Lung (tissue), 12 donors: ENCODE data around the gene ZNF385A. TPM values are rescaled to one million over a fixed set of nuclear protein-coding genes. Genes with fewer than 3 reads are reported as not detected.

Experiments used
- ATAC-seq: fragments of 200-7000 bp; cut with Tn5 transposase; one replicate; pipeline ENCODE4 v1.9.1; 2020; ENCODE audit warnings: moderate number of reproducible peaks; ENCODE audit not compliant: insufficient read depth, low FRiP score
- DNase-seq, 3 donors: peaks; one replicate each; pipeline ENCODE4 v3.0.0-alpha.2; 2013 to 2017
- H3K27ac ChIP-seq, 2 donors: one replicate each; pipeline ENCODE4 v1.5.1; 2013; ENCODE audit warnings: mild to moderate bottlenecking in 2 of 2, moderate library complexity in 2 of 2, control low read depth in 1 of 2, inconsistent platforms in 1 of 2, low read depth in 1 of 2, low read length in 1 of 2
- H3K27me3 ChIP-seq, 3 donors: one replicate each; pipeline ENCODE4 v1.5.1; 2013; ENCODE audit warnings: low read length in 2 of 3; ENCODE audit not compliant: control insufficient read depth in 3 of 3, insufficient read depth in 3 of 3
- H3K36me3 ChIP-seq, 4 donors: one replicate each; pipeline ENCODE4 v1.5.1; 2013; ENCODE audit warnings: low read length in 4 of 4, mild to moderate bottlenecking in 1 of 4, moderate library complexity in 1 of 4; ENCODE audit not compliant: control insufficient read depth in 4 of 4, insufficient read depth in 4 of 4
- H3K4me1 ChIP-seq, 5 donors: one replicate each; pipeline ENCODE4 v1.5.1; 2013; ENCODE audit warnings: low read length in 5 of 5, mild to moderate bottlenecking in 2 of 5, moderate library complexity in 1 of 5; ENCODE audit not compliant: control insufficient read depth in 5 of 5, insufficient read depth in 5 of 5
- H3K4me3 ChIP-seq: one replicate; pipeline ENCODE4 v1.5.1; 2013; ENCODE audit warnings: mild to moderate bottlenecking, control low read depth, moderate library complexity
- H3K9ac ChIP-seq, 2 donors: one replicate each; pipeline ENCODE4 v1.5.1; 2013; ENCODE audit warnings: low read length in 2 of 2, control low read depth in 1 of 2; ENCODE audit not compliant: insufficient read depth in 1 of 2
- H3K9me3 ChIP-seq, 4 donors: one replicate each; pipeline ENCODE4 v1.5.1; 2013; ENCODE audit warnings: low read length in 3 of 4, mild to moderate bottlenecking in 1 of 4, moderate library complexity in 1 of 4; ENCODE audit not compliant: control insufficient read depth in 4 of 4, insufficient read depth in 3 of 4
- WGBS, 2 donors: extraction: QIAGEN DNeasy Blood & Tissue Kit; methylation state at CpG; one replicate each; pipeline ENCODE4 v1.1.7; 2013; 5-methylcytosine and 5-hydroxymethylcytosine counted together
- polyA plus RNA-seq, 2 donors: library from polyadenylated mRNA; stranded (reverse); fragments of 200-250 nt; gene quantifications; one replicate each; pipeline ENCODE4 v1.2.1, GENCODE V29; 2013
- total RNA-seq, 2 donors: library from RNA; depleted of rRNA in 1 of 2; stranded (reverse); fragments of >200 nt in 1 of 2; gene quantifications; one replicate each; pipeline ENCODE4 v1.2.1, GENCODE V29; 2014 to 2021
- TF ChIP-seq, protein P1 (sequence below): IDR thresholded peaks from 2 replicates; pipeline ENCODE4 v1.5.1; 2012; ENCODE audit warnings: mild to moderate bottlenecking; ENCODE audit errors: control extremely low read depth, extremely low read depth
- donor health status: control.
- donor health status: control.
- donor health status: Bipolar disorder and iron deficiency.
- donor health status: healthy.
- donor health status: DM: yes; HTN: yes; CAD: no.

The ZNF385A gene
- total and polyA plus RNA-seq, 4 donors, result 7.6 to 26.1 (median 16.6) TPM

DNA sequence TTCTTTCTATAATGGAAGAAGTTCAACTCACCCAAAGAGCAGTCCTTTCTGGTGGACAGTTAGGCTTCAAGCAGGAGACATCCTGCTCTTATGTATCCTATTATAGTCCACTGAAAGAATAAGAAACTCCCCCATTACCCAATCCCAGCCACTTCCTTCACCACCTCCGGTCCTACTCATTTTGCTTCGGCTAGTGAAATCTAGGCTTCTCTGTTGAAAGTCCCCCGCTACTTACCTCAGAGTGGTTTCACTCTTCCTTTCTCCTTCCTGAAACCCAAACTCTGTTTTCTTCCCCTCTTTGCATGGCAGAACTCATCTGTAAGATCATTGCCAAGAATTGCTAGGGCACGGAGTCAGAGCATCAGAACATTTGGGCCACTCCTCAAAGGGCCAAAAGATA lies 20.1 kb downstream of the ZNF385A start, which contains the start of gene GPR84:
TSS of gene GPR84 (minus strand) at position 74 of the 400 bp plus-strand sequence. CDS start 635 bp downstream, outside the sequence.
- Histone ChIP-seq H3K4me3 (no peak within 1 kb of the TSS), H3K4me1 (peaks cover 0 to 20% (median 8%) of the 10 kb centered on the region in 5 donors), H3K27me3 (peaks cover 0 to 3% (median 0%) of the 10 kb centered on the region in 3 donors), H3K27ac (no peak within 1 kb of the TSS), H3K9ac (no peak within 1 kb of the TSS), H3K36me3 (no peaks in the 10 kb centered on the region), H3K9me3 (no peaks in the 10 kb centered on the region)
- 26 to 53% methylated on average over 4 of the region's 4 CpGs for WGBS, 2 donors
- ATAC-seq, result no peak
- no peak for DNase-seq
- TF ChIP-seq, protein P1, sequence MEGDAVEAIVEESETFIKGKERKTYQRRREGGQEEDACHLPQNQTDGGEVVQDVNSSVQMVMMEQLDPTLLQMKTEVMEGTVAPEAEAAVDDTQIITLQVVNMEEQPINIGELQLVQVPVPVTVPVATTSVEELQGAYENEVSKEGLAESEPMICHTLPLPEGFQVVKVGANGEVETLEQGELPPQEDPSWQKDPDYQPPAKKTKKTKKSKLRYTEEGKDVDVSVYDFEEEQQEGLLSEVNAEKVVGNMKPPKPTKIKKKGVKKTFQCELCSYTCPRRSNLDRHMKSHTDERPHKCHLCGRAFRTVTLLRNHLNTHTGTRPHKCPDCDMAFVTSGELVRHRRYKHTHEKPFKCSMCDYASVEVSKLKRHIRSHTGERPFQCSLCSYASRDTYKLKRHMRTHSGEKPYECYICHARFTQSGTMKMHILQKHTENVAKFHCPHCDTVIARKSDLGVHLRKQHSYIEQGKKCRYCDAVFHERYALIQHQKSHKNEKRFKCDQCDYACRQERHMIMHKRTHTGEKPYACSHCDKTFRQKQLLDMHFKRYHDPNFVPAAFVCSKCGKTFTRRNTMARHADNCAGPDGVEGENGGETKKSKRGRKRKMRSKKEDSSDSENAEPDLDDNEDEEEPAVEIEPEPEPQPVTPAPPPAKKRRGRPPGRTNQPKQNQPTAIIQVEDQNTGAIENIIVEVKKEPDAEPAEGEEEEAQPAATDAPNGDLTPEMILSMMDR, result no peak

DNA sequence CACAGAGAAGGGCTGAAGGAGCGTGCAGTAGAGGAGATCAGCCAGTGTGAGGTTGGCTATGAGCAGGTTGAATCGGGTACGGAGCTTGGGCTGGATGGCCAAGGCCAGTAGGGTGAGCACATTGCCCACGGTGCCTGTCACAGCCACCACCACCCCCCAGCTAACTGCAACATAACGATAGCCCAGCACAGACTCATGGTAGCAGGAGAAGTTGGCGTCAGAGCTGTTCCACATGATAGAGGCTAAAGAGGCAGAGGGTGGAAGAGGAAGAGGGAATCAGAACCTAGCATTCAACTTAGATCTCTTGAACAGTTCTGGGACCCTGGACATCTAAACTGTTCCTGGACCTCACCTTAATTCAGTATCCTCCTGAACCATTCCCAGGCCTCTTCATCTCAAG lies 20.9 kb downstream of the ZNF385A start:
- DNase-seq (no peak), ATAC-seq (no peak)
- 56 to 76% methylated on average over 6 of the region's 6 CpGs for WGBS, 2 donors
- Histone ChIP-seq H3K9me3 (no peaks in the 10 kb centered on the region), H3K36me3 (no peaks in the 10 kb centered on the region), H3K27me3 (peaks cover 0 to 3% (median 0%) of the 10 kb centered on the region in 3 donors), H3K27ac (no peak overlapping the region), H3K4me1 (peaks cover 0 to 13% (median 2%) of the 10 kb centered on the region in 5 donors), H3K4me3 (no peak overlapping the region), H3K9ac (no peak overlapping the region)
- TF ChIP-seq, protein P1, result no peak

DNA sequence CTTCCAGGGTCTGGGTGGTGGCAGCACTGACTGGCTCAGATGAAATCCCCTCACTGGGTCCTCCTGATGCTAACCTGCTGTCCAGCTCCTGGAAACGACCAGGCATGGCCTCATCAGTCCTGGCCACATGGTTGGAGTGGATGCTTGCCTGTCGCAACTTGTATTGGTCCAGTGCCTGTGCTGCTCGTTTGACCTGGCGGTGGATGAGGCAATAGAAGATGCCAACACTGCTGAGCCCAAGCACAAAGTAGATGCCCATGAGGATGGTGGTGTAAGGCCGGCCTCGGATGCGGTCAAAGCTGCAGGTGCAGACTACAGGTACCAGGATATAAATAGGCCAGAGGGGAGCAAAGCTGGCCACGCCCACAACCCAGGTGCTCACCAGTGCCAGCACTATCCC lies 21.5 kb downstream of the ZNF385A start:
- 56 to 74% methylated on average over 8 of the region's 8 CpGs for WGBS, 2 donors
- Histone ChIP-seq H3K36me3 (no peaks in the 10 kb centered on the region), H3K4me1 (peaks cover 0 to 12% (median 5%) of the 10 kb centered on the region in 5 donors), H3K9me3 (no peaks in the 10 kb centered on the region), H3K27me3 (peaks cover 0 to 3% (median 0%) of the 10 kb centered on the region in 3 donors), H3K27ac (no peak overlapping the region), H3K4me3 (no peak overlapping the region), H3K9ac (no peak overlapping the region)
- no peak for ATAC-seq
- no peak for DNase-seq
- TF ChIP-seq, protein P1, result no peak
